Measurements from ENCODE around the gene H1-8.

GRCh38 chr3:129542747-129543146, 228 bp upstream of the H1-8 start:
- TF ChIP-seq ZNF274 (IDR thresholded peaks at IDR 0.05; ENCODE audit: low read depth, low read length) (no peak), SUZ12 (IDR thresholded peaks at IDR 0.05; ENCODE audit: extremely low read depth, insufficient read depth, insufficient read length) (no peak)

Measured in NT2/D1 (cell line).